Measurements from ENCODE around the gene BPIFB6. TPM values are rescaled to one million over a fixed set of nuclear protein-coding genes. Genes with fewer than 3 reads are reported as not detected.

BPIFB6 gene
- total RNA-seq, 4 donors from 2014 or later, result not detected

DNA sequence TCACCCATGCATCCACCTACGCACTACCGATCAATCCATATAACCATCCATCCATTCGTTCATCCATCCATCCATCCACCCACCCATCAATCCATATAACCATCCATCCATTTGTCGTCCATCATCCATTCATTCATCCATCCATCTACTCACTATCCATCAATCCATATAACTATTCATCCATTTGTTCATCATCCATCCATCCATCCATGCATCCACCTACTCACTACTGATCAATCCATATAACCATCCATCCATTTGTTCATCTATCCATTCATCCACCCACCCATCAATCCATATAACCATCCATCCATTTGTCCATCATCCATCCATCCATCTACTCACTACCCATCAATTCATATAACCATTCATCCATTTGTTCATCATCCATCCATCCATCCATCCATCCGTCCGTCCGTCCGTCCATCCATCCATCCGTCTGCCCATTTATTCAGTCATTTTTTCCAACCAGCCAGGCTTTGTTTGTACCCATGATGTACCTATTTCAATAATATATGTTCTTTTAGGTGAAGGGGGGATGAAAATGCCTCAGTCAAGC is 6.1 kb upstream of the BPIFB6 start:
- no peak overlapping the region for H3K27ac ChIP-seq
- no peak overlapping the region for H3K4me3 ChIP-seq
- DNase-seq (ENCODE audit: low spot score in 2 of 2), result no peak
- no peaks in the 10 kb centered on the region for H3K36me3 ChIP-seq
- H3K4me1 ChIP-seq, result no peaks in the 10 kb centered on the region
- TF ChIP-seq EP300 (IDR thresholded peaks at IDR 0.05) (no peak), POLR2A (IDR thresholded peaks at IDR 0.05) (no peak), POLR2AphosphoS5 (IDR thresholded peaks at IDR 0.05) (no peak)
- TF ChIP-seq, protein P1, sequence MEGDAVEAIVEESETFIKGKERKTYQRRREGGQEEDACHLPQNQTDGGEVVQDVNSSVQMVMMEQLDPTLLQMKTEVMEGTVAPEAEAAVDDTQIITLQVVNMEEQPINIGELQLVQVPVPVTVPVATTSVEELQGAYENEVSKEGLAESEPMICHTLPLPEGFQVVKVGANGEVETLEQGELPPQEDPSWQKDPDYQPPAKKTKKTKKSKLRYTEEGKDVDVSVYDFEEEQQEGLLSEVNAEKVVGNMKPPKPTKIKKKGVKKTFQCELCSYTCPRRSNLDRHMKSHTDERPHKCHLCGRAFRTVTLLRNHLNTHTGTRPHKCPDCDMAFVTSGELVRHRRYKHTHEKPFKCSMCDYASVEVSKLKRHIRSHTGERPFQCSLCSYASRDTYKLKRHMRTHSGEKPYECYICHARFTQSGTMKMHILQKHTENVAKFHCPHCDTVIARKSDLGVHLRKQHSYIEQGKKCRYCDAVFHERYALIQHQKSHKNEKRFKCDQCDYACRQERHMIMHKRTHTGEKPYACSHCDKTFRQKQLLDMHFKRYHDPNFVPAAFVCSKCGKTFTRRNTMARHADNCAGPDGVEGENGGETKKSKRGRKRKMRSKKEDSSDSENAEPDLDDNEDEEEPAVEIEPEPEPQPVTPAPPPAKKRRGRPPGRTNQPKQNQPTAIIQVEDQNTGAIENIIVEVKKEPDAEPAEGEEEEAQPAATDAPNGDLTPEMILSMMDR (IDR thresholded peaks at IDR 0.05), result no peak
- no peaks in the 10 kb centered on the region for H3K9me3 ChIP-seq
- 44% methylated on average over 9 of the region's 9 CpGs for WGBS
- H3K27me3 ChIP-seq, result peaks cover 14% of the 10 kb centered on the region

DNA sequence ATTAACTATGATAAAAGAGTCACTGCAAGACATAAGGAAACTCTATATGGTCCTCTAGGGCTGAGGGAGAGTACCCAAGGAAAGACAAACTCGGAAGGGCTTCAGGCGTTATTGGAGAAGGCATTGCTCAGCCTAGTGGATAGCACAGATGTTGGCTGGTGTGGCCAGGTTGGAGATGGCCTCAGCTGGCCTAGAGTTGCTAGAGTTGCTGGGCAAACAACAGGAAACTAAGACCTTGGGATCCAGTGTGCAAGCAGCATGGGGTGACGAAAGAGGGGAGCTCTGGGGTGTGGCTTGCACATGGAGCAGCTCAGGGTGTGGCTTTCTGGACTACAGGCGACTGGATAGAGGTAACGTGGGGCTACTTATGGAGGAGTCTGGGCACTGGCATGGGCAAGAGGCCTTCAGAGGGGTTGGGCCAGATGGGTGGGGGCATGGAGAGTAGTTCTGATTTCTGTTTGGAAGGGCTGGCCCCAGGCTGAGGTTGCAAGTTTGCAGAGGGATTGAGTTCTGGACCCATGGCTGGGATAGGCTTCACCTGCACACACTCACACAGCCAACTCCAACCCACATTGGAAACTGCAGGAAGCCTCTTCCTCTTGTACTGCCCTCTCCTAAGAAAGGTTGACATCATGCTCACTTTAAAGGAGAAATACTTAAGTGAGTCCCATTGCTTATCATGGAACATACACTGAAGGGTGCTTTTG is 5.2 kb upstream of the BPIFB6 start:
- no peak overlapping the region for H3K4me3 ChIP-seq
- no peaks in the 10 kb centered on the region for H3K36me3 ChIP-seq
- no peaks in the 10 kb centered on the region for H3K4me1 ChIP-seq
- H3K27ac ChIP-seq, result no peak overlapping the region
- no peak for DNase-seq (ENCODE audit: low spot score in 2 of 2)
- H3K9me3 ChIP-seq, result no peaks in the 10 kb centered on the region
- peaks cover 14% of the 10 kb centered on the region for H3K27me3 ChIP-seq
- TF ChIP-seq, protein P1 (IDR thresholded peaks at IDR 0.05), result no peak
- TF ChIP-seq POLR2A (IDR thresholded peaks at IDR 0.05) (no peak), EP300 (IDR thresholded peaks at IDR 0.05) (no peak), POLR2AphosphoS5 (IDR thresholded peaks at IDR 0.05) (no peak)
- WGBS, result 57% methylated on average over 5 of the region's 5 CpGs

DNA sequence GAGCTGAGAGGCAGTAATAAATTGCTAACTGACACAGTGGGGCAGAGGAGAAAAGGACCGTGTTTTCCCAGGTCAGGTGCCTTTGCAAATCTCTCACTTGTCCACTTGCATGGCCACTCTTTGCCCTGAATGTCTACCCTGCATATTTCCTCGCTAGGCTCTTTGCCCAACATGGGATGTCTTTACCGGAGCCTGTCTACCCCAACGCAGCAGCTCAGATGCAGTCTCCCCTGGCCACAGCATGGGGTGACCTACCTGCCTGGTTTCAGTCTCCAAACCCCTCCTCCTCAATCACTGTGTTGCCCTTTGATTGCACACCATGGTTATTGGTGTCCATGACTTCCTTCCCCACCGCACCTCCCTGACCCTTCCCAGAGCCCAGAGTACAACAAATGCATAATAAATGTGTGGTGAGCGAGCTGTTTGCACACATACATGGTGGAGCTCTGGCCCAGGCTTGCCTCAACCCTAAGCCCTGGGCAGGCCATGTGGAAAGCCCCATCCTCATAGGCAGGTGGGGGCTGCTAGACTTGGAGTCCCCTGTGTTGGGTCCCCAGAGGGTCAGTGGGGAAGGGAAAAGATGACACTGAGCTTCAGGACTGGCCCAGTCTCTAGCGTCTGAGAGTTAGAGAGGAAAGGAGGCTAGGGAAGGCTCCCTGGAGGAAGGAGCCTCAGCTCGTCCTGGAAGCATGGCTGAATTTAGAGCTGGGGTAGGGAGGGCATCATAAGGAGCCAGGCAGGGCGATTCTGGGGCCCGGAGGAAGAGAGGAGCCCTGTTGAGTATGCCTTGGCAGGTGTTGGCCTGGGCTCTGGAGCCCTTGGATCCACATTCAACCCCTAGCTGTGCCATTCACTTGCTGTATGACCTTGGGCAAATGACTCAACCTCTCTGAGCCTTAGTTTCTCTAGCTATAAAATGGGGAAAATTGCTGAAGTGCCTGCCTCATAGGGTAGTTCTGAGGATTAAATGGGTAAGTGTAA is 4.4 kb upstream of the BPIFB6 start:
- Histone ChIP-seq H3K27me3 (peaks cover 14% of the 10 kb centered on the region), H3K4me3 (no peak overlapping the region), H3K4me1 (no peaks in the 10 kb centered on the region), H3K36me3 (no peaks in the 10 kb centered on the region), H3K27ac (no peak overlapping the region), H3K9me3 (no peaks in the 10 kb centered on the region)
- TF ChIP-seq POLR2A (IDR thresholded peaks at IDR 0.05) (no peak), EP300 (IDR thresholded peaks at IDR 0.05) (no peak), POLR2AphosphoS5 (IDR thresholded peaks at IDR 0.05) (no peak)
- TF ChIP-seq, protein P1 (IDR thresholded peaks at IDR 0.05), result no peak
- WGBS, result 81% methylated on average over 10 of the region's 10 CpGs
- no peak for DNase-seq (ENCODE audit: low spot score in 2 of 2)

DNA sequence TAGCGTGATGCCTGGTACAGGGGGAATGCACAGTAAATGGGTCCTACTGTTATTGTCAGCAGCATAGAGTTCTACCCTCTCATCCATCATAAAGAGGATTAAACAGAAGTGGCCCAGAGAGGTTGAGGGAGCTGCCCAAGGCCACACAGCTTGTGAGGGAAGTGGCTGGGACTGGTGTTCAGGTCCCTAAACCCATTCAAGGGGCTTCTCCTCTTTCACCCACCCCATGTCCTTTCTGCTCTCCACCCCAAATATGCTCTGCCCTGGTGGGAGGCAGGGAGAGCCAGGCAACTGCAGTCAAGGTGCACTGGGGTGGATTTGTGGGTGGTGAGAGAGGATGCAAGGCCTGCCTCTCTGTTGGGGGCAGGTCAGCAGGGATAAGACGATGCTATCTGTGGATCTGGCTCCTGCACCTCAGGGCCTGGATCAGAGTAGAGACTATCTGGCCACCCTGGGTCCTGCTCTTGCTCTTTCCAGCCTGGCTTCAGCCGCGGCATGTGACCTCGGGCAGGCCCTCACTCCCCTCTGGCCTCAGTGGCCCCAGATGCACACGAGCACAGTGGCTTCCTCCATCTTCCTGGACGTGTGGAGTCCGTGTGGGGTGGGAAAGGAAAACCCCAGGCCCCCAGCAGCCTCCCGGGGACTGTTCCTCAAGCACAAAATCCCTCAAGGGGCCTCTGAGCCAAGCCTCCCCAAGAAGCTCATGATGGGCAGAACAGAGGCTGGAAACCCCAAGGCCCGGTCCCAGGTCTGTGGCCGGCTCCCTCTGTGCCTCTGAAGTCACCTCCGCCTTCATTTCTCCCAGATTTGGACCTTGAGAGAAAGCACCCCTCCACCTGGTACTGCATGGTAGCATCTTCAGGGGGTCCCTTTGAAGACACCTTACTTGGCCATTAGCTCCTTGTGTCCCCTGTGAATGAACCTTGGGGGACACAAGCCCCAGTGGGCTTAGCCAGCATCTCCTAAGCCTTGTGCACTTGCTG is 3.4 kb upstream of the BPIFB6 start:
- TF ChIP-seq POLR2A (IDR thresholded peaks at IDR 0.05) (no peak), EP300 (IDR thresholded peaks at IDR 0.05) (no peak), POLR2AphosphoS5 (IDR thresholded peaks at IDR 0.05) (no peak)
- TF ChIP-seq, protein P1 (IDR thresholded peaks at IDR 0.05), result no peak
- WGBS, result 89% methylated on average over 7 of the region's 12 CpGs
- Histone ChIP-seq H3K4me1 (no peaks in the 10 kb centered on the region), H3K9me3 (no peaks in the 10 kb centered on the region), H3K4me3 (no peak overlapping the region), H3K27ac (no peak overlapping the region), H3K36me3 (no peaks in the 10 kb centered on the region), H3K27me3 (peaks cover 14% of the 10 kb centered on the region)
- no peak for DNase-seq (ENCODE audit: low spot score in 2 of 2)
